NCI-H774 (cell line): Measurements from ENCODE around the gene SFTA2.
"Not testable (repeated sequence)": the region's sequence is repeated elsewhere in the genome, so short reads cannot be mapped to it uniquely, and the experiment has no call there.

Experiments
- DNase-seq: peaks from one replicate; lab custom pipeline; 2025; lab: John Stamatoyannopoulos, UW

Gene SFTA2

DNA sequence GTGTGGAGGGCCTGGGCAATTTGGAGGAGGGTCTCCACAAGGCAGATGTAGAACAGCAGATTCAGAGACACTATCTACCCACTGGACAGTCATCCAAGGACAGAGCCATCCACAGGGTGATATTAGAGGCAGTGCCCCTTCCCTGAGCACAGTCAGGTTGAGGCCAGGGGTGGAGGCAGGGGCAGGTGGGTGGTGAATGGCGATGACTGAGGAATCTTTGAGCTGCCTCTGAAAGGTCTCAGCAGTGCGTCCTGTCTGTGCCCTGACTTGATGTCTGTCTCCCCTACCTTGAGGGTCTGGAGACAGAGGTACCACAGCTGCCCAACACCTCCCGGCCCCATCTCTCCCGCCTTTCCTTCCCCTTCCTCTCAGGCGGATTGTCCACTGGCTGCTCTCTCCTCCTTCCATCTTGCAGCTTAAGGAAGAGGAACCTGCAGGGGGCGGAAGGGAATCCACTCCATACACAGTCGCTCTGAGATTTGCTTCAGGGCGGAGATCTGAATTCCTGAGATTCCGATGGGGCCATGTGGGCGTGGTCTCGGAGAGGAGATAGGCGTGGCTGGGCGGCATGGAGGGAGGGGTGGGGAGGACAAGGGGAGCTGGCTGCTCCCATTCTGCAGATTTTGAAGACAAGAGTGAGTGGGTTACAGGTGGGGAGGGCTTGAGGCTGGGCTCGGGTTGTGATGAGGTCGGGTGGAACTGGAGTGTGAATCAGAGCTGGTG lies 10.5 kb upstream of the SFTA2 start:
- no peak for DNase-seq

DNA sequence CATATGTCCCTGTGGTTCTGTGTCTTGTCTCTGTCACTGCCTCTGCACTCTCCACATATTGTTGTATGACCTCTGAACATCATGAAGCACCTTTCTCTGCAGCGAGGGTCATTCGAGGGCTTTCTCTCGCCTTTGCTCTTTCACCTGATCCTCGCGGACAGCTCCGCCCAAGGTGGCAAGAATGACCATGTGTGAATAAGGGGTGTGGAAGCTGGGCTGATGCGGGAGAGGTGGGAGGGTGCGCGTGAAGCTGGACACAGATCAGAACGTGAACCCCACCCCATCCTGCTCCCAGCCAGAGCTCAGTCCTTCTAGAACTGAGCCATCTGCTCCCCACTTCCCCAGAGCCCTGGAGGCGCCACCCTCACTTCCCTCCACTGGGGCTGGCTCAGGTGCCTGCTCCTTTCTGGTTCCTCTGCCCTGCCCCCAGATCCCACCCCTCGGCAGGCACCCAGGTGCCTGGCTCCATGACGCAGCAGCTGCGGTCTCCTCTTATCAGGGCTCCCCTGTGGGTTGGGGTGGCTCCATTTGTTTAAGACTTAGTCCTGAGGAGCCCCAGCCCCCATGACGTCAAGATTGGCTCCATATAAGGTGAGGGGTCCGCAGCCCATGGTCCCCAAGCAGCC lies 8.5 kb upstream of the SFTA2 start, which contains the start of gene MUCL3:
Gene MUCL3, plus strand, starts transcription at position 613 of the 626 bp plus-strand sequence. CDS start 27 bp downstream, outside the sequence.
- no peak for DNase-seq

- no peak for DNase-seq
Observed at GRCh38 chr6:30939473-30939872, 7.5 kb upstream of the SFTA2 start.

DNA sequence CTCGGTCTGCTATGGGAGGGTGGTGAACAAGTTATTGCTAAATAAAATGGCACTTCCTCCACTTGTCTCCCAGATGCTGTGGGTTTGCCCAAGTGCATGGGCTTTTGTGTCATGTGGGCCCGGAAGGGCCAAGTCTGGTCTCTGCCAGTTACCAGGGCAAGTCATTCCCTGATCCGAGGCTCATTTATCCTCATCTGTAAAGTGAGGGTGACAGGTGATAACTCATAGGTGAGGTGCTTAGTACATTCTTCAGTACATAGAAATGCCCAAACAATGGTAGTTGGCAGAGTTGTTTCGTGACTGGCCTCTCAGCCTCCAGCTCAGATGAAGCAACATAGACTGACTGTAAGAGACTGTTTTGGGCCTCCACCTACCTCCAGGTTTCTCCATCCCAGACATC lies 6.8 kb upstream of the SFTA2 start:
- no peak for DNase-seq

DNA sequence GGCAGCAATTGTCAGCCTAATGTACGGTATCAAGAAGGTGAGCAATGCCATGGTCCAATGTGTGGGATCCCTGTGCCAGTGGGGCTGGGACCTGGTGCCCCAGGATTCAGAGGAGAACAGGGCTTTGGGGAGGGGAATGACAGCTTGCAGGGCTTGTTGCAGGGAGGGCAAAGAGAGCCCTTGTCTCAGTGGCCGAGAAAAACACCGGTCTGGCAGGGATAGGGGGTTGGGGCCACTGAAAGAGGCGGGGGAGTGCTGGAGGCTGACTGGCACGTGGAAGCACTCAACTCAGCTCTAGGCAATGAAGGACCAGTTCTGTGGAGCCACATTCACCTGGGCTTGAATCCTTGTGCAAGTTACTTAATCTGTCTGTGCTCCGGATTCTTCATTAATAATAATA lies 5.3 kb upstream of the SFTA2 start:
- DNase-seq: no peak

- no peak for DNase-seq
Observed at GRCh38 chr6:30935018-30935417, 3.0 kb upstream of the SFTA2 start.

GRCh38 chr6:30932665-30933365 lies 845 bp upstream of the SFTA2 start:
- no peak for DNase-seq

- DNase-seq: no peak
Observed at GRCh38 chr6:30931272-30931671, 698 bp downstream of the SFTA2 start.

DNA sequence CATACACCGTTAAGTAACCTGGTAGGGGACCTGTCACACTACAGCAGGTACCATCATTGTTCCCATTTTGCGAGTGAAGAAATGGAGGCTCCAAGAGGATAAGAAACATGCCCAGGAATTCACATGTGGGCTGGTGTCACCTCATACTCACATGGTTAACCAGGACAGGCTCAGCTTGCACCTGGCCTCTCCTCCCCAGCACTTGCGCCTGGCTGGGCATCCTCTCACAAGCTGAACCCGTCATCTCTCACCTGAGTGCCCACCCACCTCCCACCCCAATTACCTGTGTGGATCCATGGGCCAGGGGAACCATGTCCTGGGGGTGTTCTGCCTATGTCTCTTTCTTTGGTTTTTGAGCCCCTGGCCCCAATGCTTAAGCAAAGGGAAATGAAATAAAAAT lies 1.5 kb downstream of the SFTA2 start:
- no peak for DNase-seq

DNA sequence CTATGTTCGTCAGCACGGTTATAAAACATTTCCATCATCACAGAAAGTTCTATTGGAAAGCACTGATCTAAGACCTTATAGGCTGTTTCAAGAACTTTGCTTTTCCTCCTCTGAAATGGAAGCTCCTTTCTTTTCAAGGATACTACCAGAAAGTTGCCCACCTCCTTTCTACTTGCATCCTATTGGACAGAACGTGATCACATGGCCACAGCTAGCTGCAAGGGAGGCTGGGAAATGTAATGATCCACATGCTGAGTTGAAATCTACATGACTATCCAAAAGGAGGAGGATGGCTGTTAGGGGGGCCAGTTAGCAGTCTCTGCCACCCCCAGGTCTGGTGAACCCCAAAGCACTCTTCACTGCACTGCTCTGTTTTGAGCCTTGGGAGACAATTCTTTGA lies 3.3 kb downstream of the SFTA2 start:
- no peak for DNase-seq

DNA sequence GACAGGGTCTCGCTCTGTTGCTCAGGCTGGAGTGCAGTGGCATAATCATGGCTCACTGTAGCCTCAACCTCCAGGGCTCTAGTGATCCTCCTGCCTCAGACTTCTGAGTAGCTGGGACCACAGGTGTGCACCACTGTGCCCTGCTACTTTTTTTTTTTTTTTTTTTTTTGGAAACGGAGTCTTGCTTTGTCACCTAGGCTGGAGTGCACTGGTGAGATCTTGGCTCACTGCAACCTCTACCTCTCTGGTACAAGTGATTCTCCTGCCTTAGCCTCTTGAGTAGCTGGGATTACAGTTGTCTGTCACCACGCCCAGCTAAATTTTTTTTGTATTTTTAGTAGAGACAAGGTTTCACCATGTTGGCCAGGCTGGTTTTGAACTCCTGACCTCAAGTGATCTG lies 4.9 kb downstream of the SFTA2 start:
- not testable (repeated sequence) for DNase-seq

- no peak for DNase-seq
Observed at GRCh38 chr6:30926644-30927043, 5.3 kb downstream of the SFTA2 start.

GRCh38 chr6:30924040-30924627 lies 7.8 kb downstream of the SFTA2 start:
- DNase-seq: not testable (repeated sequence)

DNA sequence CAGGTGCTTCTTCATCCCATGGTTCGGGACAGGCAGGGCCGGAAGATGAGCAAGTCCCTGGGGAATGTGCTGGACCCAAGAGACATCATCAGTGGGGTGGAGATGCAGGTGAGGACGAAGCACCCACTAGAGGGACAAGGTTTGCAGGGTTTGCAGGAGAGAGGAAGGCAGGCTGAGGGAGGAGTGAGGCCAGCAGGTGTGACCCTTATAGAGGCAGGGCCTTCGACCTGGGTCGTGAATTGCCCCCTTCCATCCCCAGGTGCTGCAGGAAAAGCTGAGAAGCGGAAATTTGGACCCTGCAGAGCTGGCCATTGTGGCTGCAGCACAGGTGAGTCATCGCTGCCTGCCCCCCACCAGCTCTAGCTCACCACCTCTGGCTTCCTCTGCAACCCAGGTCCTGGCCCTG lies 9.5 kb downstream of the SFTA2 start:
- no peak for DNase-seq

DNA sequence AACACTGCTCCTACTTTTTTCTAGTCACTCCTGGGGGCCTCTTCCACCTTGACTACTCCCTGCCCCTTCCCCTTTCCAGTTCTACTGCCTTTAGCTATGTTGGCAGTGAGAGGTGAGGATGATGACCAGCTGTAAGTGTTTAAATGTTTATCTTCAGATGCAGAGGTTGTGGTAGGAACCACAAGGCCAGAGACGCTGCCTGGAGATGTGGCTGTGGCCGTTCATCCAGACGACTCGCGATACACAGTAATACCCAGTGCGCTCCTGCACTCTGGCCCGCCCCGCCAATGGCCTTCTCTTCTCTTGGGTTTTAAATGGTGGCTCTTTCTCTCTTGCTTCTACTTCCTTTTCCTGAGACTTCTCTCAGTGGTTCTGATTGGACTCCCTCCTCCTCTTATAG lies 13.3 kb downstream of the SFTA2 start:
- DNase-seq: no peak

- DNase-seq: no peak
Observed at GRCh38 chr6:30917487-30917886, 14.5 kb downstream of the SFTA2 start.

GRCh38 chr6:30917041-30917440 lies 14.9 kb downstream of the SFTA2 start:
- no peak for DNase-seq

DNA sequence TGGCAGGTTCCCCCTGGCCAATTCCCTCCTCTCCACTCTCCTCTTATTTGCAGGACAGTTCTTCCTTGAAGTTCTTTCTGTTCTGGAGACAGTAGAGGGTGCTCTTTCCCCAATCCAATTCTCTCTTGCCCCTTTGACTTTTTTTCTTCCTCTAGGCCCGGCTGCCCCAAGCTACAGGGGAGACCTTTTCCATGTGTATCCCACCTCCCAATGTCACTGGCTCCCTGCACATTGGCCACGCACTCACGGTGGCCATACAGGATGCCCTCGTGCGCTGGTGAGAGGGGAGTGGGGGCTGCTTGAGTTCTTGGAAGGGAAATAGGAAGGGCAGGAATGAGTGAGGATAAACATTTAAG lies 16.4 kb downstream of the SFTA2 start:
- DNase-seq: peak; percentile 4

DNA sequence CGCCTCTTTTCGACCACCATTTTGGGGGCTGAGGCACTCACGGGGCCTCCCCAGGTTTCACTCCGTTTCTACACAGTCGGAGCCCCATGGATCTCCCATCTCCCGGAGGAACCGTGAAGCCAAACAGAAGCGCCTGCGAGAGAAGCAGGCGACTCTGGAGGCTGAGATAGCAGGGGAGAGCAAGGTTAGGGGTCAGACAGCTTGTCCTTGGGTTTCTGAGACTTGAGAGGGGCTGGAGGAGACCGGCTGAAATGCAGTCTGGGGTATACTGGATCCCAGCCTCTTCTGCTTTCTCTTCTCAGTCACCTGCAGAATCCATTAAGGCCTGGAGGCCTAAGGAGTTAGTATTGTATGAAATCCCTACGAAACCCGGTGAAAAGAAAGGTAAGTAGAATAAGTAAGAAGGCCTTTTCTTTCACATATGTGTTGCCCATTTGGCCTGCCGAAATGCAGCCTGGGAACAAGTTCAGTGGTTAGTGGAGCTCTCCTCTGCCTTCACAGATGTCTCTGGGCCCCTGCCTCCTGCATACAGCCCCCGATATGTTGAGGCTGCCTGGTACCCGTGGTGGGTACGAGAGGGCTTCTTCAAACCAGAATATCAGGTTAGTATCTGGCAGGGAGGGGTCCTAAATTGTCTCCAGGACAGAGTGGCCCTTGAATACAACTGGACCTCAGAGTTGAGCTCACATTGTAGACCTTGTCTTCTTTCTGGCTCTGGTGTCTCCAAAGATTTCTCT lies 16.9 kb downstream of the SFTA2 start:
- no peak for DNase-seq

GRCh38 chr6:30914076-30914853 lies 17.7 kb downstream of the SFTA2 start, which contains the start of gene VARS2:
Gene VARS2 (plus strand): TSS chr6:30914238. CDS start chr6:30914837, 599 bp downstream.
- peak; percentile 86 for DNase-seq

DNA sequence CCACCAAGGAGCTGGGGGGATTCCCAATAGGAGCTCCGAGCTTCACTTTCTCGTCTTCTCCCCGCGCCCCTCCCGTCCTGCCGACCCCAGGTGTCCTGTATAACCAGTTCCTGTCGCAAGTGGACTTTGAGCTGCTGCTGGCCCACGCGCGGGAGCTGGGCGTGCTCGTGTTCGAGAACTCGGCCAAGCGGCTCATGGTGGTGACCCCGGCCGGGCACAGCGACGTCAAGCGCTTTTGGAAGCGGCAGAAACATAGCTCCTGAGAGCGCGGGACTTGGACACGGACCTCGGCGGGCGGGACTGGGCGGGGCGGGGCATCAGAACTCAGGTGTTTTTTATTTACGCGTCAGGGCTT lies 18.3 kb downstream of the SFTA2 start:
- DNase-seq: no peak
